ENCODE measurements around the gene ZNF14. TPM values are rescaled to one million over a fixed set of nuclear protein-coding genes. Genes with fewer than 3 reads are reported as not detected.
"Not testable (repeated sequence)": the region's sequence is repeated elsewhere in the genome, so short reads cannot be mapped to it uniquely, and the experiment has no call there.

Gene ZNF14
- total RNA-seq, 3 donors from 2014 or later = 2.6 to 7.6 (median 2.8) TPM

DNA sequence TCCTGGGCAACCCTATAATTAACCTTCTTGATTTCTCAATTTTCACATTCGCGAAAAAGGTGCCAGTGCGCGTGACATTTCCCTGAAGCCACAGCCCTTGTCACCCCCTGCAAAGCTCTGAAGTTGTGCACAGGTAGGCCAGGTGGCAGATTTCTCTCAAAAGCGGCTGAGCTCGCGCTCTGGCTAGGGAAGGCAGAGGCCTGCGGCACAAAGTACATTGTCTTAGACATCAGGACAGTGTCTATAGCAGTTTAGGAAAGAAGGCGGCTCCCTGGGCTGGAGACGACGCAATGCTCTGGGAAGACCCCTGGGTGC lies 42.9 kb upstream of the ZNF14 start:
- TF ChIP-seq, protein P1, sequence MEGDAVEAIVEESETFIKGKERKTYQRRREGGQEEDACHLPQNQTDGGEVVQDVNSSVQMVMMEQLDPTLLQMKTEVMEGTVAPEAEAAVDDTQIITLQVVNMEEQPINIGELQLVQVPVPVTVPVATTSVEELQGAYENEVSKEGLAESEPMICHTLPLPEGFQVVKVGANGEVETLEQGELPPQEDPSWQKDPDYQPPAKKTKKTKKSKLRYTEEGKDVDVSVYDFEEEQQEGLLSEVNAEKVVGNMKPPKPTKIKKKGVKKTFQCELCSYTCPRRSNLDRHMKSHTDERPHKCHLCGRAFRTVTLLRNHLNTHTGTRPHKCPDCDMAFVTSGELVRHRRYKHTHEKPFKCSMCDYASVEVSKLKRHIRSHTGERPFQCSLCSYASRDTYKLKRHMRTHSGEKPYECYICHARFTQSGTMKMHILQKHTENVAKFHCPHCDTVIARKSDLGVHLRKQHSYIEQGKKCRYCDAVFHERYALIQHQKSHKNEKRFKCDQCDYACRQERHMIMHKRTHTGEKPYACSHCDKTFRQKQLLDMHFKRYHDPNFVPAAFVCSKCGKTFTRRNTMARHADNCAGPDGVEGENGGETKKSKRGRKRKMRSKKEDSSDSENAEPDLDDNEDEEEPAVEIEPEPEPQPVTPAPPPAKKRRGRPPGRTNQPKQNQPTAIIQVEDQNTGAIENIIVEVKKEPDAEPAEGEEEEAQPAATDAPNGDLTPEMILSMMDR (IDR thresholded peaks at IDR 0.05) = no peak
- Histone ChIP-seq H3K4me1 (ENCODE audit: low read depth) (peaks cover 10% of the 10 kb centered on the region), H3K4me3 (peak overlapping the region; percentile 35), H3K9me3 (no peaks in the 10 kb centered on the region), H3K36me3 (ENCODE audit: low read depth) (no peaks in the 10 kb centered on the region)
- intact Hi-C loops (cut with DNase I, micrococcal nuclease) = no loop called here
- ATAC-seq (peak; percentile 30), DNase-seq (no peak)

DNA sequence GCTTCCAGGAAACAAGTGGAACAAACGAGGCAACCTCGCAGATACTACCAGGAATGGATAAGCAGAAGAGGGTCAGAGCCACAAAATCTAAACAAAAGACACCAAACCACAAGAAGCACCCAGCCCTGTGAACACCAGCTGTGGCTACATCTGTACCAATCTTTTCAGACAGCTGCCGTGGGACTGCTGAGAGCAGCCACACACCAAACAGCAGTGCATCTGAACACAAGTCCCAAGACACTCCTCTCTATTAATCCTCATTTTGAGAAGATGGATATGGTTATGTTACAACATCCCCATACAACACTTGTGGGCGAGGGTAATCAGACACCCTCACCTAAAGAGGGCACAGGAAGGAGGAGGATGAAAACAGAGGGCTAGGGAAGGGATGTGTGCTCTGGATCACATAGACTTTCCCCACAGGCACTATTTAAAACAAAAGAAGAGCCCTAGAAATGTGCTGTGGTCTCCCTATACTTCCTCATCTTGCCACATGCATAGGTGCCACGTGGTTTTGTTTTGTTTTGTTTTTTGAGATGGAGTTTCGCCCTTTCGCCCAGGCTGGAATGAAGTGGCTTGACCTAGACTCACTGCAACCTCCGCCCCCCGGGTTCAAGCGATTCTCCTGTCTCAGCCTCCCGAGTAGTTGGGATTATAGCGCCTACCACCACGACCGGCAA lies 41.6 kb upstream of the ZNF14 start:
- TF ChIP-seq, protein P1 (IDR thresholded peaks at IDR 0.05) = no peak
- Histone ChIP-seq H3K4me1 (ENCODE audit: low read depth) (peaks cover 10% of the 10 kb centered on the region), H3K36me3 (ENCODE audit: low read depth) (no peaks in the 10 kb centered on the region), H3K9me3 (peaks cover 2% of the 10 kb centered on the region), H3K4me3 (no peak overlapping the region)
- no peak for DNase-seq
- intact Hi-C loops (cut with DNase I, micrococcal nuclease) = no loop called here
- ATAC-seq = no peak

DNA sequence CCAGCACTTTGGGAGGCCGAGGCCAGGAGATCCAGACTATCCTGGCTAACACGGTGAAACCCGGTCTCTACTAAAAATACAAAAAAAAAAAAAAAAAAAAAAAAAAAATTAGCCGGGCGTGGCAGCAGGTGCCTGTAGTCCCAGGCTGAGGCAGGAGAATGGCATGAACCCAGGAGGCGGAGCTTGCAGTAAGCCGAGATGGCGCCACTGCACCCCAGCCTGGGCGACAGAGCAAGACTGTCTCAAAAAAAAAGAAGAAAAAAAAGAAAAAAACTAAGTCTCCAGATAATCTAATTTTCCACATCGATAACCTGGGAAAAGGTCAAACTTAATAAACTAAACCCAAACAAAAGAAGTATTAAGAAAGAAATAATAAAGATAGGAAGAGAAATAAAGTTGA lies 39.1 kb upstream of the ZNF14 start:
- intact Hi-C loops (cut with DNase I, micrococcal nuclease); H3K9me3 ChIP-seq; H3K36me3 ChIP-seq (ENCODE audit: low read depth); H3K4me1 ChIP-seq (ENCODE audit: low read depth); H3K4me3 ChIP-seq; ATAC-seq; DNase-seq: not testable (repeated sequence)

DNA sequence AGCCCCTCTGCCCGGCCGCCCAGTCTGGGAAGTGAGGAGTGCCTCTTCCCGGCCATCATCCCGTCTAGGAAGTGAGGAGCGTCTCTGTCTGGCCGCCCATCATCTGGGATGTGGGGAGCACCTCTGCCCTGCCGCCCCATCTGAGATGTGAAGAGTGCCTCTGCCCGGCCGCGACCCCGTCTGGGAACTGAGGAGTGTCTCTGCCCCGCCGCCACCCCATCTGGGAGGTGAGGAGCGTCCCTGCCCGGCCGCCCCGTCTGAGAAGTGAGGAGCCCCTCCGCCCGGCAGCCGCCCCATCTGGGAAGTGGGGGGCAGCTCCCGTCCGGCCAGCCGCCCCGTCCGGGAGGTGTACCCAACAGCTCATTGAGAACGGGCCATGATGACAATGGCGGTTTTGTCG lies 37.1 kb upstream of the ZNF14 start:
- H3K36me3 ChIP-seq (ENCODE audit: low read depth); H3K4me1 ChIP-seq (ENCODE audit: low read depth); H3K4me3 ChIP-seq; ATAC-seq; H3K9me3 ChIP-seq; DNase-seq; intact Hi-C loops (cut with DNase I, micrococcal nuclease): not testable (repeated sequence)

DNA sequence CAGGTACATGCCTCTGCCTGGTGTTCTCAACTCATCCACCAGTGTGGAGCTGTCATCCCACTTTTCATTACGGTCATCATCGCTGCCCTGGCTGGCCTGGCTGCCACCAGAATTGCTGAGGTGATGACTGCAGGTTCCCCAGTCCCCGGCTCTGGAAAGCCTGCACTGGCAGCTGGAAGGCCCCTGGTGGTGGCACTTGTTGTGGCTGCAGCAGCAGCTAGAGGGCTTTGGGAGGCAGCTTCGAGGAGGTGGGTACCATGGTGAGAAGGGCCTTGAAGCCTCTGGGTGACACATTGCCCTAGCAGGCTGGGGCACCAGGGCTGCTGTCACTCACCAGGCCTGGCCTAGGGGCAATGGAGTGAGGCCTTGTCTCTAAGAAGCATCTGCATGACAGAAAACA lies 25.3 kb upstream of the ZNF14 start:
- no peaks in the 10 kb centered on the region for H3K36me3 ChIP-seq (ENCODE audit: low read depth)
- intact Hi-C loops (cut with DNase I, micrococcal nuclease) = no loop called here
- TF ChIP-seq, protein P1 (IDR thresholded peaks at IDR 0.05) = no peak
- peaks cover 5% of the 10 kb centered on the region for H3K9me3 ChIP-seq
- ATAC-seq (no peak), DNase-seq (no peak)
- H3K4me1 ChIP-seq (ENCODE audit: low read depth) = no peaks in the 10 kb centered on the region
- H3K4me3 ChIP-seq = no peak overlapping the region

DNA sequence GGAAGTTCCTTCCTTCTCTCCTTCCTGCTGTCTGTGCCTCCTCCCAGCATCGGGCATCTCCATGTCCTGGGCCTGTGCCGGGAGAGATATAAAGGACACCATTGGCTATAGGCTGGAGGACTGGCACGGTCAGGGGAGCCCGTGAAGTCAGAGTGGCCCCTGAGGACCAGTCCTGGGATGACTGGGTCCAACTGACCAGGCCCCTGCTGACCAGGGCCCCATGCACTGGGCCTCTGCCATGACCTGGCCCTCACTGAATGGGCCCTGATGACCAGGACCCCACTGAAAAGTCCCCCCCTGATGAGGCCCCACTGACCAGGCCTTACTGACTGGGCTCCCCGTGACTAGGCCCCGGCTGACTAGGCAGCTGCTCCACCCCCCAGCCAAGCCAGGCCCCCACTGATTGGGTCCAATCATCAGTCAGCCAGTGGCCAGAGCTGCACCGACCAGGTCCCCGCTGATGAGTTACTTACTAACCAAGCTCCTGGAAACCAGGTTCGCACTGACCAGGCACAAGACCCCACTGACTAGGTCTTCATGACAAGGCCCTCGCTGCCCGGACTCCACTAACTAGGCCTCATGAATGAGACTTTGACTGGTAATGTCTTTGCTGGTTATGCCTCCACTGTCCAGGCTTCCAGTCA lies 20.0 kb upstream of the ZNF14 start:
- H3K36me3 ChIP-seq (ENCODE audit: low read depth) = no peaks in the 10 kb centered on the region
- intact Hi-C loops (cut with DNase I, micrococcal nuclease) = no loop called here
- H3K4me3 ChIP-seq = no peak overlapping the region
- ATAC-seq = no peak
- TF ChIP-seq, protein P1 (IDR thresholded peaks at IDR 0.05) = no peak
- H3K9me3 ChIP-seq = peaks cover 5% of the 10 kb centered on the region
- no peaks in the 10 kb centered on the region for H3K4me1 ChIP-seq (ENCODE audit: low read depth)
- DNase-seq = no peak
